Kidney (tissue), 14 donors: ENCODE measurements around the gene WNK2. TPM values are rescaled to one million over a fixed set of nuclear protein-coding genes. Genes with fewer than 3 reads are reported as not detected.

Experiments
- DNase-seq, 5 donors: peaks; one replicate each; pipeline ENCODE4 v3.0.0-alpha.2; 2013 to 2020
- FAIRE-seq: peaks from 2 replicates; lab custom pipeline; 2012; peaks lifted over from hg19 to GRCh38; lab: Jason Lieb, UNC
- H3K27ac ChIP-seq, 2 donors: one replicate each; pipeline ENCODE4 v1.7.0; 2013; ENCODE audit warnings: low read depth in 2 of 2, low read length in 2 of 2, inconsistent platforms in 1 of 2
- H3K27me3 ChIP-seq: one replicate; pipeline ENCODE4 v1.7.1; 2013; ENCODE audit warnings: low read length, inconsistent platforms; ENCODE audit not compliant: control insufficient read depth, insufficient read depth
- H3K36me3 ChIP-seq, 3 donors: one replicate each; pipeline versions ENCODE4 v1.7.0 to v1.7.1; 2013; ENCODE audit warnings: low read length in 3 of 3, control low read depth in 1 of 3, inconsistent platforms in 1 of 3; ENCODE audit not compliant: insufficient read depth in 3 of 3, control insufficient read depth in 2 of 3
- H3K4me1 ChIP-seq, 3 donors: one replicate each; pipeline versions ENCODE4 v1.7.0 to v1.7.1; 2013; ENCODE audit warnings: low read length in 3 of 3, inconsistent platforms in 1 of 3, low read depth in 1 of 3; ENCODE audit not compliant: control insufficient read depth in 2 of 3, insufficient read depth in 2 of 3
- H3K4me3 ChIP-seq, 3 donors: one replicate each; pipeline versions ENCODE4 v1.7.0 to v1.8.1; 2013; ENCODE audit warnings: low read length in 3 of 3, control low read depth in 1 of 3, inconsistent platforms in 1 of 3
- H3K9ac ChIP-seq, 3 donors: one replicate each; pipeline versions ENCODE4 v1.7.0 to v1.7.1; 2013; ENCODE audit warnings: low read length in 3 of 3, control low read depth in 1 of 3, inconsistent platforms in 1 of 3
- H3K9me3 ChIP-seq, 3 donors: one replicate each; pipeline versions ENCODE4 v1.7.0 to v1.7.1; 2013; ENCODE audit warnings: low read length in 3 of 3, control low read depth in 1 of 3, inconsistent platforms in 1 of 3; ENCODE audit not compliant: control insufficient read depth in 2 of 3, insufficient read depth in 1 of 3
- CTCF ChIP-seq: IDR thresholded peaks from 3 replicates; pipeline ENCODE4 v1.5.1; 2012; ENCODE audit warnings: mild to moderate bottlenecking, moderate library complexity, borderline replicate concordance; ENCODE audit not compliant: insufficient read depth; ENCODE audit errors: extremely low read depth
- intact Hi-C: fragments of 100-400 bp; cut with DNase I; formaldehyde crosslinking; loops from one replicate; pipeline ENCODE4 v1.11.1; 2022
- polyA plus RNA-seq: library from polyadenylated mRNA; stranded (reverse); fragments of 350-450 nt; fragmentation: Illumina TruSeq; extraction: RNeasy Lipid Tissue Mini Kit (QIAGEN cat#74804); gene quantifications from one replicate; pipeline ENCODE4 v1.2.3, GENCODE V29; 2014; ENCODE audit warnings: low read depth, low replicate concordance; ENCODE audit not compliant: insufficient read depth
- total RNA-seq: library from RNA; stranded (reverse); fragmentation: NEBNext Ultra II Directional; extraction: Animal tissue kit (Norgen Biotek cat#: 25700); gene quantifications from one replicate; pipeline ENCODE4 v1.2.1, GENCODE V29; 2021
- donor health status: control.
- donor health status: control.
- donor health status: control.
- donor health status: control.
- donor health status: control.
- donor health status: DM: yes; HTN: yes; CAD: no.
- donor health status: Normal renal cell carcinoma (clear cell type).

Gene WNK2
- total and polyA plus RNA-seq, 2 donors from 2014 or later, result 1.5 to 4.8 TPM

DNA sequence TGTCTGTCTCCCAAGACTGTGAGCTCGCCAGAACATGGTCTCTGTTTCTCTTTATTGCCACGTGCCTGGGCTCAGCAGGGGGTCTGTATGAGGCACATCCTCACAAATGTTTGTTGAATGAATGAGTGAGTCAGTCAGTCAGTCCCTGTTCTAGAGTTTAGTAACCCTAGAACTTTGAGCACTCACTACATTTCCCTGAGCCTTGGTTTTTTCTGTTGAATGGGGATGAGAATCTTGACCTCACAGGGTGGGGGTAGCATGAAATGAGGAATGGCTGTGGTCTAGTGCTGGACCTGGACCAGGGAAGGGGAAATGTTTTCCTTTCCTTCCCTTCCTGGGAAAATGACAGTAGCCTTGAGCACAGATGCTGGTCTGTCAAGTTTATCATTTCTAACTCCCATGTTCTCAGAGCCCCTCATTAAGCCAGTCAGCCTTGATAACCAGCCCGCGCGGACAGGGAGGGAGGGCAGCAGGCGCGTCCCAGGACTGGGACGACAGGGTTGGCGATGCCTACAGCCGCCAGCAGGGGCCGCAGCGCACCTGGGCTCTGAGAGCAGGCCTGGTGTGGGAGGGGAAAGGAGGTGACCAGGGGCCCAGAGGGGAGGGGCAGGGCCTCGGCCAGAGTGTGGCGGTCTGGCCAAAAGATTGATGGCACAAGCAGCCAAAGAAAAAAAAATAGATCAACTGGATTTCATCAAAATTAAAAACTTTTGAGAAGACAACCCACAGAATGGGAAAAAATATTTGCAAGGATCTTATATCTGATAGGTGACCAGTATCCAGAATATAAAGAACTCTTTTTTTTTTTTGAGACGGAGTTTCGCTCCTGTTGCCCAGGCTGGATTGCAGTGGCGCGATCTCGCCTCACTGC is 24.1 kb upstream of the WNK2 start:
- H3K36me3 ChIP-seq, result no peaks in the 10 kb centered on the region
- intact Hi-C loops, result no loop called here
- no peak overlapping the region for H3K9ac ChIP-seq
- TF ChIP-seq CTCF, result peak; percentile 98
- DNase-seq (peak; percentile 92 to 95 (median 94)), FAIRE-seq (peak; percentile 13)
- no peaks in the 10 kb centered on the region for H3K27me3 ChIP-seq
- no peaks in the 10 kb centered on the region for H3K4me1 ChIP-seq
- no peak overlapping the region for H3K4me3 ChIP-seq
- H3K27ac ChIP-seq, result no peak overlapping the region
- no peaks in the 10 kb centered on the region for H3K9me3 ChIP-seq

DNA sequence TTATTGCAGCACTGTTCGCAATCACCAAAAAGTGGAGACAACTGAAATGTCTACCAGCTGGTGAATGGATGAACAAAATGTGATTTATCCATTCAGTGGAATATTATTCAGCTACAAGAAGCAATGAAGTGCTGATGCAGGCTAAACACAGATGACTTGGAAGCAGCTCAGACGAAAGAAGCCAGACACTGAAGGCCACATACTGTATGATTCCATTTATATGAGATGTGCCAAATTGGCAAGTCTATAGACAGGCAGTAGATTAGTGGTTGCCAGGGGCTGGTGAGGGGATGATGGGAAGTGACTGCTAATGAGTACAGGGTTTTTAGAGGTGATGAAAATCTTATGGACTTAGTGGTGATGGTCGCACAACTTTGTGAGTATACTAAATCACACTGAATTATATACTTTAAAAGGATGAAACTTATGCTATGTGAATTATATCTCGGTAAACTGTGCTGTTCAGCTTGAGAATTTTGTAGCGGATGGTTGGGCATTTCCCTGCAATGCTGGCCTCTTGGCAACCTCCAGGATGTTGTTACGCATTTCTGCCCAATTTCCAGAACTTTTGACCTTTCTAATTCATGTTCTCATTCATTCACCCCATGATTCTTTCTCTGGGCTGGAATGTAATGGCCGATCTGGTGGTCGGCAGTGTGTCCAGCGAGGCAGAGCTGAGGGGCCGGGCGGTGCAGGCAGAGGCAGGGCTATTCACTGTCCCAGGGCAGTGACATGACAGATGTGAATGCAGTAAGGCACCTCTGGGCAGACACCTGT is 22.0 kb upstream of the WNK2 start:
- FAIRE-seq, result no peak
- intact Hi-C loops, result no loop called here

GRCh38 chr9:93164085-93164484 is 19.9 kb upstream of the WNK2 start:
- Histone ChIP-seq H3K36me3 (no peaks in the 10 kb centered on the region), H3K27ac (no peak overlapping the region), H3K27me3 (no peaks in the 10 kb centered on the region), H3K9me3 (no peaks in the 10 kb centered on the region), H3K4me3 (no peak overlapping the region), H3K4me1 (no peaks in the 10 kb centered on the region), H3K9ac (no peak overlapping the region)
- intact Hi-C loops, result no loop called here
- DNase-seq (no peak), FAIRE-seq (no peak)
- TF ChIP-seq CTCF, result no peak

More for the DNA sequence above, 22.0 kb upstream of the WNK2 start:
- no peaks in the 10 kb centered on the region for H3K4me1 ChIP-seq
- H3K36me3 ChIP-seq, result no peaks in the 10 kb centered on the region
- no peak overlapping the region for H3K27ac ChIP-seq
- H3K27me3 ChIP-seq, result no peaks in the 10 kb centered on the region
- no peak for DNase-seq
- no peak overlapping the region for H3K9ac ChIP-seq
- no peaks in the 10 kb centered on the region for H3K9me3 ChIP-seq
- H3K4me3 ChIP-seq, result no peak overlapping the region
- TF ChIP-seq CTCF, result no peak
